ENCODE measurements around the gene SLC10A7.

GRCh38 chr4:146333187-146333894, 188.4 kb downstream of the SLC10A7 start:
- TF ChIP-seq CTCF (IDR thresholded peaks at IDR 0.05) (no peak), POLR2A (IDR thresholded peaks at IDR 0.05) (no peak), POLR2AphosphoS5 (IDR thresholded peaks at IDR 0.05) (no peak)
